KOPT-K1 (cell line): ENCODE results near the gene KCNK4.

Source experiments
- H3K27ac ChIP-seq: fragments of 200-600 bp; sonication (generic); 2 replicates; pipeline ENCODE4 v1.5.1; 2016; ENCODE audit warnings: antibody characterized with exemption, mild to moderate bottlenecking, low read depth, low read length; ENCODE audit not compliant: poor library complexity, severe bottlenecking
- H3K36me3 ChIP-seq: fragments of 200-600 bp; sonication (generic); 2 replicates; pipeline ENCODE4 v1.5.1; 2017; ENCODE audit warnings: antibody characterized with exemption, mild to moderate bottlenecking, low read length, moderate library complexity; ENCODE audit not compliant: insufficient read depth
- H3K9me3 ChIP-seq: fragments of 200-600 bp; sonication (generic); 2 replicates; pipeline ENCODE4 v1.5.1; 2017; ENCODE audit warnings: antibody characterized with exemption, low read length, mild to moderate bottlenecking; ENCODE audit not compliant: insufficient read depth, poor library complexity, severe bottlenecking

KCNK4 gene

DNA sequence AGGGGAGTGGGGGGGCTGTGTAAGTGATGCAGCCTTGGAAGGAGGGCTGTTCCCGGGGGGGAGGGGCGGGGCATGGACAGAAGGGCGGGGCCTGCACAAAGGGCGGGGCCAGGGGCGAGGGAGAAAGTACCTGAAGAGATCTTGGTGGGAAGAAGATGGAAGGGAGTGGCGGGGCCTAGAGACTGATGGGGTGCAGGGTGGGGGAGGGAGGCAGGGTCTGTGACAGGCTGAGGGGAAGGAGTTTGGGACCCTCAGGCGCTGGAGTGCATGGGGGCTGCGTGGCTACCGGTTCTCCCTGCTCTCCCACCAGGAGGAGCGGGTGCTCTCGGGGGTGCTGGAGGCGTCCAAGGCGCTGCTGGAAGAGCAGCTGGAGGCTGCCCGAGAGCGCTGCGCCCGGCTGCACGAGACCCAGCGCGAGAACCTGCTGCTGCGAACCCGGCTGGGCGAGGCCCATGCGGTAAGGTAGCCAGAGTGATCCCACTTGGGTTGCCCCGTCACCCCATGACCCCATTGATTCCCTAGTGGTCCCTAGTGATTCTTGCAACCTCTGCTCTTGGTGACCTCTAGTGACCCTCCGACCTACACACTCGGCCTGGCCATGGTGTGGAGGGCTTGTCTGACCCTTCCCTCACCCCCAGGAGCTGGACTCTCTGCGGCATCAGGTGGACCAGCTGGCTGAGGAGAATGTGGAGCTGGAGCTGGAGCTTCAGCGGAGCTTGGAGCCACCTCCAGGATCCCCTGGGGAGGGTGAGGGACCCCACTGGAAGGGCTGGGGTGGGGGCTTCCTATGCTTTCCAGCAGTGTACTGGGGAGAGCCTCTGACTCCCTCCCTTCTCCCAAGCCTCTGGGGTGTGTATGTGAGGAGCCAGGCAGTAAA is 52.0 kb downstream of the KCNK4 start:
- H3K36me3 ChIP-seq, result 0 out of 2 replicates have a peak, but pooled peaks cover 11% of the 10 kb centered on the region
- no peaks in the 10 kb centered on the region for H3K9me3 ChIP-seq
- no peak overlapping the region for H3K27ac ChIP-seq

DNA sequence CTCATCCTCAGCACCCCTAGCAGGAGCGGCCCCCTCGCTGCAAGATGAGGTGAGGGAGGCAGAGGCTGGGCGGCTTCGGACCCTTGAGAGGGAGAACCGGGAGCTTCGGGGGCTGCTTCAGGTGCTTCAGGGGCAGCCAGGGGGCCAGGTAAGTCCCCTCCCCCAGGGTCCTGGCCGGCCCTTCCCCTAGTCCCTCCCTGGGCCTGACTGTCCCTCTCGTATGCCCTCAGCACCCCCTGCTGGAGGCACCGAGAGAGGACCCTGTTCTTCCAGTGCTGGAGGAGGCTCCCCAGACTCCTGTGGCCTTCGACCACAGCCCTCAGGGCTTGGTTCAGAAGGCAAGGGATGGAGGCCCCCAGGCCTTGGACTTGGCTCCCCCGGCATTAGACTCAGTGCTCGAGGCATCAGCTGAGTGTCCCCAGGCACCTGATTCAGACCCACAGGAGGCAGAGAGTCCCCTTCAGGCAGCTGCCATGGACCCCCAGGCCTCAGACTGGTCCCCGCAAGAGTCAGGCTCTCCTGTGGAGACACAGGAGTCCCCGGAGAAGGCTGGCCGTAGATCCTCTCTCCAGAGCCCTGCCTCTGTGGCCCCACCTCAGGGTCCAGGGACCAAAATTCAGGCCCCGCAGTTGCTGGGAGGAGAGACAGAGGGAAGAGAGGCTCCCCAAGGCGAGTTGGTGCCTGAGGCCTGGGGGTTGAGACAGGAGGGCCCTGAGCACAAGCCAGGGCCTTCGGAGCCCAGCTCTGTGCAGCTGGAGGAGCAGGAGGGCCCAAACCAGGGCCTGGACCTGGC is 52.9 kb downstream of the KCNK4 start:
- Histone ChIP-seq H3K36me3 (0 out of 2 replicates have a peak, but pooled peaks cover 11% of the 10 kb centered on the region), H3K27ac (no peak overlapping the region), H3K9me3 (no peaks in the 10 kb centered on the region)

DNA sequence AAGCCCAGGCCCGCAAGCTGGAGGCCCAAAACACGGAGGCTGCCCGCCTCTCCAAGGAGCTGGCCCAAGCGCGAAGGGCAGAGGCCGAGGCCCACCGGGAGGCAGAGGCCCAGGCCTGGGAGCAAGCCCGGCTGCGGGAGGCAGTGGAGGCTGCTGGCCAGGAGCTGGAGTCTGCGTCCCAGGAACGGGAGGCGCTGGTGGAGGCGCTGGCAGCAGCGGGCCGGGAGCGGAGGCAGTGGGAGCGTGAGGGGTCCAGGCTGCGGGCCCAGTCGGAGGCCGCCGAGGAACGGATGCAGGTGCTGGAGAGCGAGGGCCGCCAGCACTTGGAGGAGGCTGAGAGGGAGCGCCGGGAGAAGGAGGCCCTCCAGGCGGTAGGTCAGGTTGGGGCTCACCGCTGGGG is 53.7 kb downstream of the KCNK4 start:
- H3K36me3 ChIP-seq, result peaks cover 11% of the 10 kb centered on the region; the same call in 1 of the 2 replicates
- H3K27ac ChIP-seq, result no peak overlapping the region
- no peaks in the 10 kb centered on the region for H3K9me3 ChIP-seq

DNA sequence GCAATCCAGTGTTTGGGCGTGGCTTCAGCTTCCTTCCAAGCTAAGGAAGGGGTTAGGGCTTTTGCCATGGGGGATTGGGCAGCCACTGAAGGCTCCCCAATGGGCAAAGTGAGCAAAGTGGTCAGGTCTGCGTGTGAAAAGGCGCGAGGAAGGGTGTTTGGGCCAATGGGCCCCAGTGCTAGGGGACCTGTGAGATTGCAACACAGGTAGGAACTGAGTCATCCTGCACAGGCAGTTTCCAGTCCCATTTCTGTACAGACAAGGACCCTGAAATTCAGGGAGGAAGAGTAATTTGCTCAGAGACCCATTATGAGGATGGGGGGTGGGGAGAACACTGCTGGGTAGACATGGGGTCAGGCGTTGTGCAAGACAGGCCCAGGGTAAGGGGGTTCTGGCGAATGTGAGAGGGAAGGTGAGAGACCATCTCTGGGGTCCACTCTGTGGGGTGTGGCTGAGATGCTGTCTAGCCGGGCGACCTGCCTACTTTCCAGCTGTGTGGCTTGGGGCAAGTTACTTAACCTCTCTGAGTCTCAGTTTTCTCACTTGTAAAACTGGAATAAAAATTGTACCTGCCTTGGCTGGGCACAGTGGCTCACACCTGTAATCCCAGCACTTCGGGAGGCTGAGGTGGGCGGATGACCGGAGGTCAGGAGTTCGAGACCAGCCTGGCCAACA is 56.2 kb downstream of the KCNK4 start:
- no peak overlapping the region for H3K27ac ChIP-seq
- H3K9me3 ChIP-seq, result no peaks in the 10 kb centered on the region
- peaks cover 11% of the 10 kb centered on the region; the same call in 1 of the 2 replicates for H3K36me3 ChIP-seq

DNA sequence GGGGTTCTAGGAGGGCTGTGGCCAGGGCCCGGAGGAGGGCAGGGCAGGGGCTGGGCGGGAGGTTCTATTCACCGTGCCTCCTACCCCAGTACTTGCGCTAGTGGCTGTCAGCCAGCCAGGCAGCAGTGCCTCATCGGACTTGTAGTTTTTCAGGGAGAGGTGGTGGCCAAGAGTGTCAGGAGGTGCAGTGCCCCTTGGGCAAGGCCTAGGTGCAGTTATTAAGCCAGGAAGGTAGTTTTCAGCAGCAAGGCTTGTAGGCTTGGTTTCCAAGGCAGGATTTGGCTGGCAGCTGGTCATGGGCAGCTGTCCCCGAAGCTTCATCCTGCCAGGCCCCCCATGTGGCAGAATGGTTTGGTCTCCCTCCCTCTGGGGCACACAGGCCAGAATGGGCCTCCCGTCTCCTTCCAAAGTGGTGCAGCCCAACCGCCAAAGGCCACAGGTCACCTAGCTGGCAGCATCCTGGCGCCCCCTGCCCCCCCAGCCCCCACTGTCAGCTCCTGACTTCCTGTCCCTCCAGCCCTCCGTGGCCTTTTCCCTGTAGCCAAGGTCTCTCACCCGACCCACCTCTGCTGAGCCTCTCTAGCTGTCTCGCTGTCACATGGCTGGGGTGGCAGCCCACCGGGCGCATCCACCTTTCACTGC is 57.4 kb downstream of the KCNK4 start:
- no peak overlapping the region for H3K27ac ChIP-seq
- H3K9me3 ChIP-seq, result no peaks in the 10 kb centered on the region
- peaks cover 12% of the 10 kb centered on the region; the same call in 1 of the 2 replicates for H3K36me3 ChIP-seq

DNA sequence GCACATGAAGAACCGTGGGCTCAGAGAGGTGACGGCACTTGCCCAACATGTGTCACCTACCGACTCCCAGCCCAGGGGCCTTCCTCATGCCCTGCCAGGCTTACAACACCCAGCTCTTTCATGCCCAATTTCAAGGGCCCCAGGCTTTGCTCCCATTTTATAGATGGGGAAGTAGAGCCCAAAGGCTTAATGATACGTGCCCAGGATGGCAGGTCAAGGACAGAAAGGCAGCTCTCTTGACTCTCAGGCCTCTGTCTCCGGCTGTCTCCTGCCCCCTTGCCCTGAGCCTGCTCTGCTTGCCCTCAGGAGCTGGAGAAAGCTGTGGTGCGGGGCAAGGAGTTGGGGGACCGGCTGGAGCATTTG is 57.9 kb downstream of the KCNK4 start:
- Histone ChIP-seq H3K27ac (no peak overlapping the region), H3K36me3 (peaks cover 13% of the 10 kb centered on the region; the same call in 1 of the 2 replicates), H3K9me3 (no peaks in the 10 kb centered on the region)

DNA sequence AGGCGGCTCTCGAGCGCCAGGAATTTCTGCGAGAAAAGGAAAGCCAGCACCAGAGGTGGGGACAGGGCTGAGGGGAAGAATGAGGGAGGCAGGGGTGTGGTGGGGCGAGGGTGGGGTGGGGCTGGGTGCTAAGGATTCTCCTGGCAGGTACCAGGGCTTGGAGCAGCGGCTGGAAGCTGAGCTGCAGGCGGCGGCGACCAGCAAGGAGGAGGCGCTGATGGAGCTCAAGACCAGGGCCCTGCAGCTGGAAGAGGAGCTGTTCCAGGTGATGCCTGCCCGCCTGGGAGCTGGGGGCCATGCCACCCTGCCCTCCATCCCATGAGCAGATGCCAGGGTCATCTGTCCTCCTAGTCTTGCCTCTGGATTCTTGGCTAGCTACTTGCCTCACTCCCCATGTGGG is 58.3 kb downstream of the KCNK4 start:
- no peak overlapping the region for H3K27ac ChIP-seq
- H3K9me3 ChIP-seq, result no peaks in the 10 kb centered on the region
- H3K36me3 ChIP-seq, result peaks cover 12% of the 10 kb centered on the region; the same call in 1 of the 2 replicates
